A673 (cell line): ENCODE data around the gene MYO5B. TPM values are rescaled to one million over a fixed set of nuclear protein-coding genes. Genes with fewer than 3 reads are reported as not detected.

ENCODE experiments used
- BruUV-seq: library from RNA; stranded (reverse); fragments of 400-500 nt; replicated peaks from 2 replicates; lab custom pipeline; 2021; lab: Mats Ljungman, UMichigan
- CTCF ChIA-PET: fragments of 300-600 bp; sonication (Branson Sonifier 250); formaldehyde crosslinking; loops from one replicate; lab custom pipeline; 2022; ENCODE audit warnings: antibody characterized with exemption; lab: Charles Lee
- POLR2A ChIA-PET: fragments of 300-600 bp; sonication (Branson Sonifier 250); formaldehyde crosslinking; loops from one replicate; lab custom pipeline; 2022; ENCODE audit warnings: antibody characterized with exemption; ENCODE audit not compliant: low non-redundant PET; lab: Charles Lee
- DNase-seq: peaks from one replicate; pipeline ENCODE4 v3.0.0-alpha.2; 2015; ENCODE audit warnings: low spot score
- H3K27ac ChIP-seq: fragments of 200-600 bp; sonication (generic); 2 replicates; pipeline ENCODE4 v1.5.1; 2016; ENCODE audit warnings: mixed run types, low read depth, mild to moderate bottlenecking, mixed read lengths, antibody characterized with exemption, low read length; ENCODE audit not compliant: poor library complexity, severe bottlenecking
- H3K27me3 ChIP-seq: fragments of 200-600 bp; sonication (generic); replicated peaks from 2 replicates; pipeline ENCODE4 v1.6.1; 2017; ENCODE audit warnings: mixed run types, low read depth, mild to moderate bottlenecking, mixed read lengths, antibody characterized with exemption, low read length; ENCODE audit not compliant: insufficient read depth, poor library complexity
- H3K36me3 ChIP-seq: fragments of 200-600 bp; sonication (generic); 2 replicates; pipeline ENCODE4 v1.6.1; 2016; ENCODE audit warnings: mixed run types, mild to moderate bottlenecking, mixed read lengths, antibody characterized with exemption, low read length; ENCODE audit not compliant: insufficient read depth, poor library complexity, severe bottlenecking
- H3K4me1 ChIP-seq: fragments of 200-600 bp; sonication (generic); 2 replicates; pipeline ENCODE4 v1.6.1; 2017; ENCODE audit warnings: mixed run types, mild to moderate bottlenecking, mixed read lengths, antibody characterized with exemption, low read length; ENCODE audit not compliant: insufficient read depth, poor library complexity, severe bottlenecking
- H3K4me3 ChIP-seq: fragments of 200-600 bp; sonication (generic); 2 replicates; pipeline ENCODE4 v1.5.1; 2016; ENCODE audit warnings: low read depth, mixed run types, mild to moderate bottlenecking, mixed read lengths, low read length; ENCODE audit not compliant: poor library complexity, severe bottlenecking
- H3K9me3 ChIP-seq: fragments of 200-600 bp; sonication (generic); 2 replicates; pipeline ENCODE4 v1.6.1; 2016; ENCODE audit warnings: mixed run types, low read depth, mild to moderate bottlenecking, mixed read lengths, antibody characterized with exemption, low read length; ENCODE audit not compliant: poor library complexity, severe bottlenecking
- CTCF ChIP-seq: fragments of 300-800, 200-600 bp; sonication (generic); conservative IDR thresholded peaks from 2 replicates; pipeline ENCODE4 v1.5.1; 2017; ENCODE audit warnings: low read depth, mild to moderate bottlenecking, antibody characterized with exemption, low read length, moderate library complexity, mixed read lengths
- EZH2 ChIP-seq: fragments of 200-600 bp; sonication (generic); IDR thresholded peaks from 2 replicates; pipeline ENCODE4 v1.6.1; 2017; ENCODE audit warnings: borderline replicate concordance, low read depth, mild to moderate bottlenecking, mixed read lengths, antibody characterized with exemption, low read length; ENCODE audit not compliant: poor library complexity, severe bottlenecking
- intact Hi-C: fragments of 100-400 bp; cut with micrococcal nuclease; formaldehyde crosslinking; loops from one replicate; pipeline ENCODE4 v1.10.0; 2022; ENCODE audit not compliant: unreplicated experiment
- total RNA-seq: library from RNA; stranded (reverse); gene quantifications from 2 replicates; pipeline ENCODE4 v1.2.3, GENCODE V29; 2021

The MYO5B gene
- total RNA-seq, 1 experiment from 2014 or later: 0.30 TPM

- POLR2A ChIA-PET: interaction anchor here (0.7 kb wide), 1 partner anchor 589 kb away, joined by 4 read pairs; no protein-coding TSS in a partner anchor
These were observed 381.4 kb downstream of the MYO5B start, which contains the start of gene ACAA2 for GRCh38 chr18:49813319-49814146. TSS of gene ACAA2 (minus strand) at chr18:49813533. CDS start at chr18:49813484, 49 bp downstream.

GRCh38 chr18:49813069-49813318 is 382.0 kb downstream of the MYO5B start:
- peaks cover 11% of the 10 kb centered on the region for H3K9me3 ChIP-seq
- no peaks in the 10 kb centered on the region for H3K27me3 ChIP-seq
- CTCF ChIA-PET: no interaction called here
- TF ChIP-seq CTCF: no peak
- TF ChIP-seq EZH2: no peak
- H3K4me3 ChIP-seq: peak overlapping the region; percentile 71
- H3K4me1 ChIP-seq: peaks cover 4% of the 10 kb centered on the region
- intact Hi-C loops: no loop called here
- POLR2A ChIA-PET: no interaction called here
- DNase-seq: no peak
- H3K36me3 ChIP-seq: no peaks in the 10 kb centered on the region
- peak overlapping the region; percentile 78 for H3K27ac ChIP-seq
- no TSS peak for BruUV-seq

More at GRCh38 chr18:49813319-49814146, 381.4 kb downstream of the MYO5B start, which contains the start of gene ACAA2:
- peak within 1 kb of the TSS; percentile 78 for H3K27ac ChIP-seq
- H3K36me3 ChIP-seq: no peaks in the 10 kb centered on the region
- peaks cover 4% of the 10 kb centered on the region for H3K4me1 ChIP-seq
- DNase-seq: peak; percentile 79
- peak within 1 kb of the TSS; percentile 71 for H3K4me3 ChIP-seq
- no TSS peak for BruUV-seq
- intact Hi-C loops: loop anchor here (1.0 kb wide), 1 partner anchor 45 kb away; no protein-coding TSS in a partner anchor
- H3K27me3 ChIP-seq: no peaks in the 10 kb centered on the region
- TF ChIP-seq CTCF (no peak), EZH2 (no peak)
- peaks cover 11% of the 10 kb centered on the region for H3K9me3 ChIP-seq
- CTCF ChIA-PET: interaction anchor here (0.6 to 0.7 kb wide), 3 partner anchors 45 to 617 kb away, joined by 5 to 7 read pairs (median 5); no protein-coding TSS in a partner anchor

- no TSS peak for BruUV-seq
- Histone ChIP-seq H3K36me3 (no peaks in the 10 kb centered on the region), H3K27ac (no peak overlapping the region), H3K9me3 (peaks cover 11% of the 10 kb centered on the region), H3K27me3 (no peaks in the 10 kb centered on the region), H3K4me1 (peaks cover 4% of the 10 kb centered on the region), H3K4me3 (peak overlapping the region; percentile 71)
- ChIA-PET CTCF (no interaction called here), POLR2A (no interaction called here)
- TF ChIP-seq CTCF (no peak), EZH2 (no peak)
- intact Hi-C loops: no loop called here
- no peak for DNase-seq
These were observed 382.5 kb downstream of the MYO5B start for GRCh38 chr18:49812286-49813068.
